HG03575 (cell line): ENCODE measurements around the gene ME3.
"Not testable (repeated sequence)": the region's sequence is repeated elsewhere in the genome, so short reads cannot be mapped to it uniquely, and the experiment has no call there.

Experiments
- ATAC-seq: cut with Tn5 transposase; IDR thresholded peaks from one replicate; pipeline ENCODE4 v1.9.1; 2021; ENCODE audit not compliant: unreplicated experiment, insufficient number of reproducible peaks, low FRiP score; ENCODE audit errors: extremely low read depth

ME3 gene

DNA sequence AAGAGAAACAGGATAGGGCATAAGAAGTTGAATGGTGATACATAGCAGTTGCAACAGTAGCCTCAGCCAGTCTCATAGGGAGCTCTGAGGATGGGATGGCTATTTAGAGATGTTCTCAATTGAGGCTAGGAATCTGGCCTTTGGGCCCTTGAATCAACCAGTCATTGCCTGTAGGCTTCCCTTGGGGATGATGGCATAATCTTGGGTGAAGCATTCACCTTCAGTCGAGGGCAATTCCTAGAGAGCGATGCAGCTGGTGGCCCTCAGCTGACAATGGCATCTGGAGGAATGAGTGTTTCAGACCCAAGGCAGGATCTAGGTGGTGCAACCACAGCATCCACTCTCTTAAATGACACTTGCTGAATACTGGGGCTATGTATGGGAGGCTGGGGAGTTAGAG lies 236.7 kb downstream of the ME3 start:
- no peak for ATAC-seq

DNA sequence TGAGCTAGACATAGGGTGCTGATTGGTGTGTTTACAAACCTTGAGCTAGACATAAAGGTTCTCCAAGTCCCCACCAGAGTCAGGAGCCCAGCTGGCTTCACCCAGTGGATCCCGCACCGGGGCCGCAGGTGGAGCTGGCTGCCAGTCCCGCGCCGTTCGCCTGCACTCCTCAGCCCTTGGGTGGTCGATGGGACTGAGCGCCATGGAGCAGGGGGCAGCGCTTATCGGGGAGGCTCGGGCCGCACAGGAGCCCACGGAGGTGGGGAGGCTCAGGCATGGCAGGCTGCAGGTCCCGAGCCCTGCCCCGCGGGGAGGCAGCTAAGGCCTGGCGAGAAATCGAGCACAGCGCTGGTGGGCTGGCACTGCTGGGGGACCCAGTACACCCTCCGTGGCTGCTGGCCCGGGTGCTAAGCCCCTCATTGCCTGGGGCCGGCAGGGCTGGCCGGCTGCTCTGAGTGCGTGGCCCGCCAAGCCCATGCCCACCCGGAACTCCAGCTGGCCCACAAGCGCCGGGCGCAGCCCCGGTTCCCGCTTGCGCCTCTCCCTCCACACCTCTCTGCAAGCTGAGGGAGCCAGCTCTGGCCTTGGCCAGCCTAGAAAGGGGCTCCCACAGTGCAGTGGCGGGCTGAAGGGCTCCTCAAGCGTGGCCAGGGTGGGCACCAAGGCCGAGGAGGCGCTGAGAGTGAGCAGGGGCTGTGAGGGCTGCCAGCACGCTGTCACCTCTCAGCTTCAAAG lies 238.9 kb downstream of the ME3 start:
- ATAC-seq = not testable (repeated sequence)

DNA sequence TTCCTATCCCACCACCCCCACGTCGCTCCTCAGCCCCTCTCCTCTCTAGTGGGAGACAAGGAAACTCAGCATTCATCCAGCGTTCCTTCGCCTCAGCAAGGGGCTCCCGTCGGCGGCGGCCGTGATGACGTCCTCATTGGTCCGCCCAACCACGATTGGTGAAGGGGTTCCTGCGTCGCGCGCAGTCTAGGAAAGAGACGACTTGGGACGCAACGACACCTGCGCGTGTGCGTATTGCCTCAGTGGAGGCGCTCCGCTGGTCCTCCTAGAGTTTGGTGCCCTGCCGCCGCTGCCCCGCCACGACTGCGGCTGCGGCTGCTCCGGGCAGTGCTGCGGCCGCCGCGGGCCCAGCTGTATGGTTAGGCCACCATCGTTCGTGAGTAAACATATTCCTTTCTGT lies 241.2 kb downstream of the ME3 start:
- no peak for ATAC-seq

DNA sequence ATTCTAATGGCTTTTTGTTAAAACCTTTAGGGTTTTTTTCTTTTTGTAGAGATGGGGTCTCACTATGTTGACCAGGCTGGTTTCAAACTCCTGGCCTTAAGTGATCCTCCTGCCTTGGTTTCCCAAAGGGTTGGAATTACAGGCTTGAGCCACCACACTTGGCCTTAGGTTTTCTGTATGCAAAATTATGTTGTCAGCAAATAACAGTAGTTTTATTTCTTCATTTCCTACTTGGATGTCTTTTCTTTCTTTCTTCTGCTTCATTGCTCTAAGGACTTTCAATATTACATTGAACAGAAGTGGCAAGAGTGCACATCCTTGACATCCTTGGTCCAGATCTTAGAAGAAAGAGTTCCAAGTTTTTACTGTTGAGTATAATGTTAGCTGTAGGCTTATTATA lies 245.0 kb downstream of the ME3 start:
- ATAC-seq = no peak

DNA sequence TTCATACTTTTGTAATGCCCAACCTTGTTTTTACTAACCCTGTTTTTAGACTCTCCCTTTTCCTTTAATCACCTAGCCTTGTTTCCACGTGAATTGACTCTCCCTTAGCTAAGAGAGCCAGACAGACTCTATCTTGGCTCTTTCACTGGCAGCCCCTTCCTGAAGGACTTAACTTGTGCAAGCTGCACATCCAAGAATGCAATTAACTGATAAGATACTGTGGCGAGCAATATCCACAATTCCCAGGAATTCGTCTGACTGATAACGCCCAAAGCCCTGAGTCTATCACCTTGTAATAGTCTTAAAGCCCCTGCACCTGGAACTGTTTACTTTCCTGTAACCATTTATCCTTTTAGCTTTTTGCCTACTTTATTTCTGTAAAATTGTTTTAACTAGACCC lies 248.9 kb downstream of the ME3 start:
- not testable (repeated sequence) for ATAC-seq

DNA sequence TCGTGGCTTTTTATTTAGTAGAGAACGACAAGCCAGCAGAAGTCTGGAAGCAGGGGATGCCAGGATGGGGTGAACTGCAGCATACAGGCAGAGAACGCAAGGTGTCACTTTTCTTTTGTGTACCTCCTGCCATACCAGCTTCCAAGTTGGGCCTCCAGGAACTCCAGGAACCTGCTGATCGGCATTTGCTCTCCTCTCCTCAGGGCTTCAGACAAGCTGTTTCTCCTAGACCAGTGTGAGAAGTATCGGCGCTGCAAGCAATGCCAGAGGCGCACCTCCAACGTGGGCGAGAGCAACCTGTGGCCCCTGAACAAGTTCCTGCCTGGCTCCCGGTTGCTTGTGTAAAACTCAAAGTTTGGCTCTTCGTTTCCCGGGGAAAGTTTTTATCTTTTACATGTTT lies 250.0 kb downstream of the ME3 start:
- no peak for ATAC-seq

DNA sequence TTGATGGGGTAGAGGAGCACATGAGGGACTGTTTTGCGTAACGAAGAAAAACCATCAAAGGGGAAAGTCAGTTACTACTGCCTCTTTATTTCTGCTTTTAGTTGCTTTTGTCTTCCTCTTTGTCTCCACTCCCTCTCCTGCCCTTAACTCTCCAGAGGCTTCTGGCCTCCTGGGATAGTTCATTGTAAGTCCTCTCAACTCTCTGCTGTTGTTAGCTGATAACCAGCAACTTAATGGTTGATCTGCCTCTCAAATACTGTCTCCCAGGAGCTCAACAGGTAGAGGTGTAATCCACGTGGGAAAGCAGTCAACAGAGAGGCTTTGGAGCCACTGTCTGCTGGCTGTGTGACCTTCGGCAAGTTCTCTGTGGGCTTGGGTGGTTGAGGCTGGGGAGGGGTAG lies 250.5 kb downstream of the ME3 start:
- no peak for ATAC-seq

DNA sequence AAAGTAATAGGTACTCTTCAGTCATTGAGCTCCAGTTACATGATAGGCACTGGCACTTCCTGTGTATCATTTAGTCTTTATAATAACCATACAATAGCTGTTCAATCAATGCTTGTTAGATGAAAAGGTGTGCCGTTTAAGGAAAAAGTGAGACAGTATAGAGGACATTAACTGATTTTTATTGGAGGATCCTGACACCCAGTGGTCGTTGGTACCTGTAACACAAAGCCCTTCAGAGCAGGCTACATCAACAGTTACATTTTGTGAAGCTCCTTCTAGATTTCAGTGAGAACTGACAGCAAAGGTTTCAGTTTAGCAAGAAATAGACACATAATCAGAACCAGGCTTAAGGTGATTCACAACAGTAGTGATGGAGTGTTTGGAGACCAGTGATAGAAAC lies 253.5 kb downstream of the ME3 start:
- ATAC-seq = no peak

DNA sequence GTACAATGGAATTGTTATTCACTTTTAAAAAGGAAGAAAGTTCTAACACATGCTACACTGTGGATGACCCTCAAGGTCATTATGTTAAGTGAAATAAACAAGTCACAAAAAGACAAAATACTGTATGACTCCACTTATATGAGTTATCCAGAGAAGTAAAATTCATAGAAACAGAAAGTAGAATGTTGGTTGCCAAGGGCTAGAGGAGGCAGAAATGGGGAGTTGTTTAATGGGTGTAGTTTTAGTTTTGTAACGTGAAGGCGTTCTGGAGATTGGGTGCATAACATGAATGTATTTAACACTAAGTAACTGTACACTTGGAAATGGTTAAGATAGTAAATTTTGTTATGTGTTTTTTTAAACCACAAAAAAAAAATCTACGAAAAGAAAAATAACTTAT lies 253.9 kb downstream of the ME3 start:
- ATAC-seq = no peak

DNA sequence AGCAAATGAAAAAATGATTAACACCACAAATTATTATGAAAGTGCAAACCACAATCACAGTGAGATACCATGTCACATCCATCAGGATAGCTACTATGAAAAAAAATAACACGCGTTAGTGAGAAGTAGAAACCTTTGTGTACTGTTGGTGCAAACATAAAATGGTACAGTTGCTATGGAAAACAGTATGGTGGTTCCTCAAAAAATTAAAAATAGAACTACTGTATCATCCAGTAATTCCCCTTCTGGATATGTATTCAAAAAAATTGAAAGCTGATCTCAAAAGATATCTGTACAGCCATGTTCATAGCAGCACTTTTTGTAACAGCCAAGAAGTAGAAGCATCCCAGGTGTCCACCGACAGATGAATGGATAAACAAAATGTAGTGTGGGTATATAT lies 254.3 kb downstream of the ME3 start:
- ATAC-seq = no peak

DNA sequence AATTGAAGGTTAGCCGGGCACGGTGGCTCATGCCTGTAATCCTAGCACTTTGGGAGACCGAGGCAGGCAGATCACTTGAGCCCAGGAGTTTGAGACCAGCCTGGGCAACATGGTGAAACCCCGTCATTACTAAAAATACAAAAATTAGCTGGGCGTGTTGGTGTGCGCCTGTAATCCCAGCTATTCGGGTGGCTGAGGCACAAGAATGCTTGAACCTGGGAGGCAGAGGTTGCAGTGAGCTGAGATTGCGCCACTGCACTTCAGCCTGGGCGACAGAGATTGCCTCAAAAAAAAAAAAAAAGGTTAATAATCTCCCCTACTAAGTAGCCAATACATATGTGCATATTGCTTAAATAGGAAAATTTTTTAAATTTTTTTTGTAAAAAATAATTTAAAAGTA lies 255.5 kb downstream of the ME3 start:
- ATAC-seq = not testable (repeated sequence)

DNA sequence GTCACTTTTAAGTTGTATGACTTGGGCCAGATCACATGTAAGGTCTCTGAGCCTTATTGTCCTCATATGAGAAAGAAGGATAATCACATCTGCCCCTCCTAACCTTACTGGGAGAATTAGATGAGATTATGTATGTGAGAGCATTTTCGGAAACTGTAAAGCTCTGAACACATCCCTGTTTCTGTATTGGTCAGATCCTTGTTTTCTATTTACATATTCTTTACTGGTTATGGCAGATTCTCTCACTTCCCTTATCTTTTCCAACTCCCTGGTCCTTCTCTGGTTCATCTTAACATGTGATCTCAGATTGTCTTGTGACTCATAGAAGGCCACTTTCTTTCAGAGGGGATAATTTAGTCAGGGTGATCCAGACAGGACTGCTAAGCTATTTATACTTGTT lies 255.9 kb downstream of the ME3 start:
- ATAC-seq = no peak

DNA sequence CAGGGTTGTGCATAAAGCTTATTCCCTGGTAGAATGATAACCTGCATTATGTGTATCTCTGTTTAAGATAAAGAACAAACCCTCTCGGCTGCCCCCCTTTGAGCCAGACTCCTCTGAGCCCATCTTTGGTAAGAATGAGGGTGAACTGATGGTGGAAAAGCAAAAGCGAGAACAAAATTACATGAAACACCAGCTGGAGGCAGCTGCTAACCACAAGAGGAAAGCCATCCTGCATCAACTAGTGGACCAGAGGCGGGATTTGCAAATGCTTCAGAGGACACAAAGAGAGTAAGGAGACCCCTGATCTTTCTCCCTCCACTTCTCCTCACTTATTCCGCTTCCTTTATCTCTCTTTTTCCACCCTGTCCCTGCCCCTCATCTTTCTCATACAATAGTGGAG lies 257.4 kb downstream of the ME3 start:
- ATAC-seq = no peak

DNA sequence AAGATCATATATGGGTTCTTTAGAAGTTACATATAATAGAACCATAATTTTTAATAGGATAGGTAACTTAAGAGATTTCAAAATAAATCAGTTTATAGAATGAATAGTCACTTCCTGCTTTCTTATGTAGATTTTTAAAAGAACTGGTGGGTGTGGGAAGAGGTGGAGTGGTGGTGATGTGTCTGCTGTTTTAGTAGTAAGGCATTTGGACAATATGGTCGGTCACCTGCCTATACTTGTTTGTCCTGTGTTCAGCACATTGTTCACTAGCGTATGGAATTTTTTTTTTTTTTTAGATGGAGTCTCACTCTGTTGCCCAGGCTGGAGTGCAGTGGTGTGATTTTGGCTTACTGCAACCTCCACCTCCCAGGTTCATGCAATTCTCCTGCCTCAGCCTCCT lies 258.4 kb downstream of the ME3 start:
- ATAC-seq = no peak

DNA sequence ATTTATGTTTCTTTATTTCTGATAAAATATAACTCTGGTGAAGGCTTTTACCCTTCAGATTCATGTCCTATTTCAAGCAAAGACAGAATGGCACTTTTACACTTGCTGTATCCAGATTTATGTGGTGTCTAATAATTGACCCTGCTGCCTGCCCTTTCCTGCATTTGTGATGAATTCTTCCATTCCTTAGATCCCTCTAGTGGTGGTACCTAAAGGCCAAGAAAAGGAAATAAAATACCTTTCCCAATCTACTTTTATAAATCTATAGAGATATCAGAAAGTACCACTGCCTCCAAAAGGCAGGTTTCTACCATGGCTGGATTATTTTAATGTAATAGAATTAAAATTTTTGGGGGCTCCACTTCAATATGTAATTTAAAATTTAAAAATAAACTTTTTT lies 263.6 kb downstream of the ME3 start:
- ATAC-seq = no peak

DNA sequence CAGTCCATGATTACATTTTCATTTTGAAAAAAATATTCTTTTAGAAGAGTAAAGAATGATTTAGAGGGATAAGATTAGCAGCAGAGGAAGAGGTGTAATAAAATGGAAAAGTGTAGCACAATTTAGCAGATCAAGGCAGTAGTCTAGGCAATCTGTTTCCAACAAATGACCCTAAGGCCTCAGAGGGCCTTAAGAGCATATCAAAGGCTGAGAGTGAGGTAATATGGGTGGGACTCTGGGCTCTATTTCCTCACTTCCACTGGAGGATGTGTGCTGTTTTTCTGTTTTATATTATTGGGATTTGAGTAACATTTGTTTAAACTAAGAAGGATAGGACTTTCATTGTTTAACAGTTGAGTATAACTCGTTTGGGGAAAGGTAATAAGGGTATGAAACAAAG lies 269.0 kb downstream of the ME3 start:
- ATAC-seq = no peak

DNA sequence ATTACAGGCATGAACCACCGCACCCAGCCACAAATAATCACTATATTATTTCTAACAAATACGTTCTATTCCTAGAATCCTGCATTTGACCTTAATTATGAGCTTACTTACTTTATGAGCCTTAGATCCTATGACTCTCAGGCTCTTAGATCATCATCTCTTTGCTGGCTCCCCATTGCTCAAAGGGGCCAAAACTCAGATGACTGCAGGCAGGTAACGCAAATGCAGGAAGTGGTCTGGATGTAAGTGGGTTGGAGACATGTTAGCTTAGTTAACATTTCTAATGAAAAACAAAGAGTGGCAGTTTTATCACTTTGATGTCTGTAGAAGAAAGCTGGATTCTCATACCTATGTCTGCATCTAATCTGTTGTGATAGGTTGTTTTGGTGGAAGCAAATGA lies 274.3 kb downstream of the ME3 start:
- no peak for ATAC-seq

DNA sequence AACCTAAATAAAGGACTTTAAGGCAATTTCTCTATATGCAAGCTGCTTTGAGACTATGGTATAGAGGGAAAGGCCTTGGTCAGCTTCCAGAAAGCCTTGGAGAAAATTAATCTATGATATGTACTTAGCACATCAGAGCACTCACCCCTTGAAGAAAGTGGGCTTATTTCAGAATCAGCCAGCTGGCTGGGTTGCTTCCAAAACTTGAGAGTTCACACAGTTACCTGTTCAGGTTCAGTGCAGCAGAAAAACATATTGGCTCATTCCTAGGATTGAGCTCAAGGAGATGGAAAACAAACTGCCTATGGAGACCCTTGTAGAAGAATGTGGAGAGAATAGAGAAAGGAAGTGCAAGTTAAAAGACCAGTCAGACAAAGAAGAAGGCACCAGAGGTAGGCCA lies 275.1 kb downstream of the ME3 start:
- ATAC-seq = no peak

DNA sequence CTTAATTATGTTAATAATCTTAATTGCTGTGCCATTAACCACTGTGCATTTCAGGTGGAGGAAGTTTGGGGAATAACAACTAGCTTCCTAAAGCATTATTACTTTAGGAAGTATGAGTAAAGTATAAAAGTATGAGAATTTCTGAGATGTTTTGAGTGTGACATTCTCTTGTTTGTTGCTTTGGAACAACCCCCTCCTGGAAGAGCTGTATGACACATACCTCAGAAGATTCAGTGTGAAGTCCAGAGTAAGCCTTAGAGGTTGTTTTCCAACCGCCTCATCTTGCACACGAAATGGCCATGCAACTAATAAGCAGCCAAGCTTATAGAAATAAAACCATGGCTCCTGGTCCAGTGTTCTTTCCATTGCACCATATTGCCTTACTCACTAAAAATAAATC lies 276.0 kb downstream of the ME3 start:
- no peak for ATAC-seq

DNA sequence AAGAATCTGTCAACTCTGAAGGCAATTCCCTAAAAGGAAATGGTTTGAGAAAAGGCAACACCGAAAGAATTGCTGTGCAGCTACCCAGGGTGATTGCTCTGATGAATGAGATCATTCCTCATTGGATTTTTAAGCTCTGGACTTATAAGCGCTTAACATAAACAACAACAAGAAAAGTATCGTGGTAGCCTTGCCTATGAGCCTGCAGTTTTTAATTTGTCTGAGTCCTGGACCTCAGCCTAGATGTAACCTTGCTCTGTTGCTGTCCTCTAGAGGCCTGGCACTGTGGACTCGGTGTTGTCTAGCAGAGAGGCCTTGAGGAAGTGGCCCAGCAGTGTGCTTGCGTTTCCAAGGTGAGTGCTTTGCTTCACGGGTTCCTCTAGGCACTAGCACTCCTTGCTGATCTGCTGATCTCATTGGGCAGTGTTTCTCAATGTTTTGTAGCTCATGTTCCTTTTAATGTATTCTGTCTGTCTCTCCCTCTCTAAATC lies 277.3 kb downstream of the ME3 start:
- ATAC-seq = no peak
